Effector CD8-positive, alpha-beta T cell (primary cell): ENCODE data around the gene BLVRA.
"Not testable (repeated sequence)": the region's sequence is repeated elsewhere in the genome, so short reads cannot be mapped to it uniquely, and the experiment has no call there.

Experiments used
- DNase-seq: peaks from one replicate; lab custom pipeline; 2025; lab: John Stamatoyannopoulos, UW

The BLVRA gene

DNA sequence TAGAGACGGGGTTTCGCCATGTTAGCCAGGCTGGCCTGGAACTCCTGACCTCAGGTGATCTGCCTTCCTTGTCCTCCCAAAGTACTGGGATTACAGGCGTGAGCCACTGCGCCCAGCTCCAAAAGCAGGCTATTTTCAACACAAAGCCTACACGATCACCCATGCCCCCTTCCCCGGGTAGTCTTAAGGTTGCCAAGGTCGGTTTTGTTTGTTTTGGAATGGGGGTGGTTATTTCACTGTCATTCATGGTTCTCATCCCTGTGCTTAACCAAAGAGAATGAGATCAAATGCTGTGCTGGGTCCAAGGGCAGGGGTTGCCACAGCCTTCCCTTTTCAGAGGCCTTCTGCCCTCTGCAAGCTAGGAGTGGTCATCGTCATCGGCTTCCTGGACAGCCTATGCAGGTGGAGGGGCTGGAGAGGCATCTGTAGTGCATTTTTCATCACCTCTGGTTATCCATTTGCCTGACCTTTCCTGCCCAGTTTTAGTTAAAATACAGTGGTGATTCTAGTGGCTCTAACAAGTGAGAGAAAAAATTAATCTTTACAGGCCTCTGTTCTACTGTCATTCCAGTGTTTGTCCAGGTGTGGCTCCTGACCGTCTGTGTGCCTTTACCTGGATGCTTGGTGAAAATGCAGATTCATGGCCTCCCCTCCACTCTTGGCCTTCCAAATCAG, 11.4 kb downstream of the BLVRA start:
- no peak for DNase-seq

DNA sequence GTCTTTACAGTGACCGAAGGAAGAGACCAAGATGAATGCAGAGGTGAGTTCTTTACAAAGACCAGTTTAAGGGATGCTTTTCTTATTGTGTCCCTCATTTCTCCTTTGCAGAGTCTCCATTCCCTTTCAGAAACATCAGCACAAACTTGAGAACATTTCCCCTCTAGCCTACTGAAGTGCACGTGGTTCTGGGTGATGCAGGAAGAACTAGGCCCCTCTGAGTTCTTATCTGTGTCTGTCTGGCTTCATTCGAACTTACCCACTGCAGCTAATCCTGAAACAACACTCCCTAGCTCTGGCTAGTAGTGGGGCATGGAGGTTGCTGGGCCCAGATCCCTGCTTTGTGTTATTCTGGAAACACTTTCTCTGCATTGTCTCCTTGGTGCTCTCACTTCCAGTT, 12.6 kb downstream of the BLVRA start:
- no peak for DNase-seq

DNA sequence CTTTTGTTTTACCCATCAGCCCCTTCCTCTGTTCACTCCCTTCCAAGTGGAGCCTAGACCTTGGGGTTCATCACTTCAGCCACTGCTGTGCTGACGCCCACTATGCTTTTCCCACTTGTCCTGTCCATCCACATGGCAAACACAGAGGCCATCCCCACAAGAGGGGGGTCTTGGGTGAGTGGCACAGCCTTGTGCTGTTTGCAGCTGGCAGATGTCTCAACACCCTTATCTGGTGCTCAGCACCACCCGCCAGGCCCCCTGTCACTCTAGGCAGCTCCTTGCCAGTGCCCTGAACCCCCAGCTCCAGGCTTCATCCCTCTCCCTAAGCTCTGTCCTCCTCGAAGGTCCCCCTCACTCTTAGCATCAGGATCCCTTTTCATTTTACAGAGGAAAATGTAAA, 13.1 kb downstream of the BLVRA start:
- no peak for DNase-seq

DNA sequence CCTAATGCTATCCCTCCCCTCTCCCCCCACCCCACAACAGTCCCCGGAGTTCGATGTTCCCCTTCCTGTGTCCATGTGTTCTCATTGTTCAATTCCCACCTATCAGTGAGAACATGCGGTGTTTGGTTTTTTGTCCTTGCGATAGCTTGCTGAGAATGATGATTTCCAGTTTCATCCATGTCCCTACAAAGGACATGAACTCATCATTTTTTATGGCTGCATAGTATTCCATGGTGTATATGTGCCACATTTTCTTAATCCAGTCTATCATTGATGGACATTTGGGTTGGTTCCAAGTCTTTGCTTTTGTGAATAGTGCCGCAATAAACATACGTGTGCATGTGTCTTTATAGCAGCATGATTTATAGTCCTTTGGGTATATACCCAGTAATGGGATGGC, 14.8 kb downstream of the BLVRA start:
- not testable (repeated sequence) for DNase-seq

DNA sequence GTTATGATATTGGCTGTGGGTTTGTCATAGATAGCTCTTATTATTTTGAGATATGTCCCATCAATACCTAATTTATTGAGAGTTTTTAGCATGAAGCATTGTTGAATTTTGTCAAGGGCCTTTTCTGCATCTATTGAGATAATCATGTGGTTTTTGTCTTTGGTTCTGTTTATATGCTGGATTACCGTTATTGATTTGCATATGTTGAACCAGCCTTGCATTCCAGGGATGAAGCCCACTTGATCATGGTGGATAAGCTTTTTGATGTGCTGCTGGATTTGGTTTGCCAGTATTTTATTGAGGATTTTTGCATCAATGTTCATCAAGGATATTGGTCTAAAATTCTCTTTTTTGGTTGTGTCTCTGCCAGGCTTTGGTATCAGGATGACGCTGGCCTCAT, 16.8 kb downstream of the BLVRA start:
- not testable (repeated sequence) for DNase-seq

DNA sequence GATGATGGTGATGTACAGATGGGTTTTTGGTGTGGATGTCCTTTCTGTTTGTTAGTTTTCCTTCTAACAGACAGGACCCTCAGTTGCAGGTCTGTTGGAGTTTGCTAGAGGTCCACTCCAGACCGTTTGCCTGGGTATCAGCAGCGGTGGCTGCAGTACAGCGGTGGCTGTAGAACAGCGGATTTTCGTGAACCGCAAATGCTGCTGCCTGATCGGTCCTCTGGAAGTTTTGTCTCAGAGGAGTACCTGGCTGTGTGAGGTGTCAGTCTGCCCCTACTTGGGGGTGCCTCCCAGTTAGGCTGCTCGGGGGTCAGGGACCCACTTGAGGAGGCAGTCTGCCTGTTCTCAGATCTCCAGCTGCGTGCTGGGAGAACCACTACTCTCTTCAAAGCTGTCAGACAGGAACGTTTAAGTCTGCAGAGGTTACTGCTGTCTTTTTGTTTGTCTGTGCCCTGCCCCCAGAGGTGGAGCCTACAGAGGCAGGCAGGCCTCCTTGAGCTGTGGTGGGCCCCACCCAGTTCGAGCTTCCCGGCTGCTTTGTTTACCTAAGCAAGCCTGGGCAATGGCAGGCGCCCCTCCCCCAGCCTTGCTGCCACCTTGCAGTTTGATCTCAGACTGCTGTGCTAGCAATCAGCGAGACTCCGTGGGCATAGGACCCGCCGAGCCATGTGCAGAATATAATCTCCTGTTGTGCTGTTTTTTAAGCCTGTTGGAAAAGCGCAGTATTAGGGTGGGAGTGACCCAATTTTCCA, 20.0 kb downstream of the BLVRA start:
- DNase-seq, result not testable (repeated sequence)

DNA sequence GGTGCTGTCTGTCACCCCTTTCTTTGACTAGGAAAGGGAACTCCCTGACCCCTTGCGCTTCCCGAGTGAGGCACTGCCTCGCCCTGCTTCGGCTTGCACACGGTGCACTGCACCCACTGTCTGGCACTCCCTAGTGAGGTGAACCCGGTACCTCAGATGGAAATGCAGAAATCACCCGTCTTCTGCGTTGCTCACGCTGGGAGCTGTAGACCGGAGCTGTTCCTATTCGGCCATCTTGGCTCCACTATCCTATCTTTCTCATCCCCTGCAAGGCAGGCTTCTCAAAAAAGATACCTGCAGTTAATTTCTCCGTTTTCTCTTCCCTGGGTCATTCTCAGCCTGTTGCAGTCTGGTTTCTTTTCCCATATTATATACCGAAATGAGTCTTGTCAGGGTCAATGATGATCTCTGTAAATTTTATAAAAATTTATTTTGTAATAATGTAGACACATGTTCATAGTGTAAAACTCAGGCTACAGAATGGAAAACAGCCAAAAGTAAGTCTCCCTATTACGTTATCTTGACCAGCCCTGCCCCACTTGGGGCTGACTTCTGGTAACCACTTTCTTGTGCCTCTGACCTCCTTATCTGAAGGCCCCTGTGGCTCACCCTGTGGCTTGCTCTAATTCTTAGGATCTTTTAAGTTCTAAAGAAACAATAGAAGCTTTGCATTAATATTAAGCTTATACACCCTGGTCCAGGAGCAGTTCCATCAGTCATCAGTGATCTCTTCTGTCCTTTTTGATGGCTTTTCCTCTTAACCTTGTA, 20.7 kb downstream of the BLVRA start:
- no peak for DNase-seq

DNA sequence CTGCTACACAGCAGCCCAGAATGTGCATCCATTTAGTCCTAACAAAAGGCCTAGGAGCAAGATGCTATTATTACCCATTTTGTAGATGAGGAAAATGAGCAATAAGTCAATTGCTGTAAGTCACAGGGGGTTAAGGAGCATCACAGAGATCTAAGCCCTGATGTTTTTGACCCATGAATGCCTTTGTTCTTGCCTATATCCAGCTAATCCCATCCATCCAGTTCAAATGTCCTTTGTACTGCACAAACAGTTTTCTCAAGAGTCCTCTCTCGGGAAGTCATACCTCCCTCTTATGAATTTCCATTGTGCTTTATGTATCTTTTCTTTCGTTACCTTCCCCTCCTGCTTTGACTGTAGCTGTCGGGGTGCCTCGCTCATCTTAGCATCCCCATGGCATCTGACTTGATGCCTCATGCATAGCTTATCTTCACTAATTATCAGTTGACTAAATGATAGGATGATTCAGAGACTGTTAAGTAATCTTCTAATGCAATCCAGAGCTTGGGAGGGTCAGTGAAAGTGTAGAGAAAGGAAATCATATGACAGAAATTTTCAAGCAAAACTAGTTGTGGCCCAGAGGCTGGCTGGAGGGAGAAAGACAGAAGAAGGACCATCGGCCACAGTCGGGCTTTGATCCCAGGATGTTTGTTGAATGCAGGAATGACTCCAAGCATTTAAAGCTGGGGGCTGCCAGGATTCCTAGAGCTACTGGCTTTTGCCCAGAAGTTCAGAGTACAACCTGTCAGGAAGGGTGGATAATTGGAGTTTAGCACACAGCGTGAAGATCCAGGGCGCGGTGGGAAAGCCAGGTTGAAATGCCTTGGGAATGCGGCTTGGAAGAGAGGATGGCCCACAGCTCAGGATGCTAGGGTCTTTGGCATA, 23.5 kb downstream of the BLVRA start:
- DNase-seq, result no peak

DNA sequence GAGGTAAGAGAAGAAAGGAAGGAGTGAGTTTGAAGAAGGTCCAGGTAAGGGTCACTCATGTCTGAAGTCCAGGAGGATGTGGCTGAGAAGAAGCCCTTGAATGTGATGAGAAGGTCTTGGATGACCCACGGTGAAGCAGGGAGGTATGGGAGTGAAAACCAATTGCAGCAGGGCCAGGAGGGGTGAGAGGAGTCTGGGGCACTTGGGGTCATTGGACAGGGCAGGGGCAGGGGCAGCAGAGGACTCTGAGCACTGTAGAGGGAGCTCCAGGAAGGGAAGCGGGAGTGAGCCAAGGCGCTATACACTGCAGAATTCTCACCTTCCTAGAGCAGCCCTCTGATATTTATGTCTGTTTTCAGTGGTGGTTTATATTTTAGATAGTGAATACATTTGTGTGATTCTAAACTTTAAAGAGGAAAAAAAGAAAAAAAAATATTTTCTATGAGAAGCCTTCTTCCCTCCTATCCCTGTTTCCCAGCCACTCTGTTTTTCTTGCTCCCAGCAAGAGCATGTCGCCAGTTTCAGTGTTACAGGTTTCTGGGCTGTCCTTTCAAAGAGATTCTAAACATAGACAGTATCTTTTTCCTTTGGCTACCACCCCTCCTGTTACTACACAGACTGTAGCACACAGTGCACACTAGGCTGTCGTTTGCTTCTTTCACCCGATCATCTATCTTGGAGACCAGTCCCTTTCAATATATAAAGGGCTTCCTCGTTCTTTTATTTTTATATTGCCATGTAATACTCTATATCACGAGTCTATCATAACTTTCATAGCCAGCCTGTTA, 24.5 kb downstream of the BLVRA start:
- DNase-seq, result no peak

DNA sequence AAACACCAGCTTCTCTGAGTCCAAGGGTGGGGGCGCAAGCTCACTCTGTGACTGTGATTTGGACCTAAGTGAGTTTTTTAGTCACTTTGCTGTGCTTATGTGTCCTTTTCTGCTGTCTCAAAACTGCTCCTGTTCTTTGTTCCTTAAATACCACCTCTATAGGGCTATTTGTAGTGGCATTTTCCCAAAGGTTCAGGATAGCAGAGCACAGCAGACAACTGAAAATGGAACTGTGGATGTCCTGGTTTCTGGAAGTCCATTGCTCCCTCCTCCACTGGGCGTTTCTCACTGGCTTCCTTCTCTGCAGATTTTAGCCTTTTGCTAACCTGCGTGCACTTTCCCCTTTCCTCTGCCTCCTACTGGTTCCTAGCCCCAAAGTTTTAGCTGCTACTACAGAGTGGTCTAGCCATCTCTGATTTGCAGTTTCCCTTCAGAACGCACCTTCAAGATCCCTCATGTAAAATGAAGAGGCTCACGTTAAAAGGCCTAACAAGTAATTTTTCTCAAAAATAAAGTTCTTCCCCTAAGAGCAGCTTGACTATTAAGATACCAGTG, 25.6 kb downstream of the BLVRA start:
- no peak for DNase-seq

DNA sequence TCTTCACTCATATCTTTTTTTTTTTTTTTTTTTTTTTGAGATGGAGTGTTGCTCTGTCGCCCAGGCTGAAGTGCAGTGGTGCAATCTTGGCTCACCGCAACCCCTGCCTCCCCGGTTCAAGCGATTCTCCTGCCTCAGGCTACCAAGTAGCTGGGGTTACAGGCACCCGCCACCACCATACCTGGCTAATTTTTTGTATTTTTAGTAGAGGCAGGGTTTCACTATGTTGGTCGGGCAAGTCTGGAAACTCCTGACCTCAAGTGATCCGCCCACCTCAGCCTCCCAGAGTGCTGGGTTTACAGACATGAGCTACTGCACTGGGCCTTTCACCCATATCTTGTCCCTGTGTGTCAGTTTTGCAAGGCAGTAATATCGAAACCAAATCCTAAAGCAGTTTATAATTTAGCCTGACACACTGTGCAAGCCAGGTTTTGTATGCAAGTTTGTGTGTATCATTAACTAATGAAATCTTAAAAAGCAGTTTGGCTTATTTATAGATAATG, 26.2 kb downstream of the BLVRA start:
- not testable (repeated sequence) for DNase-seq

DNA sequence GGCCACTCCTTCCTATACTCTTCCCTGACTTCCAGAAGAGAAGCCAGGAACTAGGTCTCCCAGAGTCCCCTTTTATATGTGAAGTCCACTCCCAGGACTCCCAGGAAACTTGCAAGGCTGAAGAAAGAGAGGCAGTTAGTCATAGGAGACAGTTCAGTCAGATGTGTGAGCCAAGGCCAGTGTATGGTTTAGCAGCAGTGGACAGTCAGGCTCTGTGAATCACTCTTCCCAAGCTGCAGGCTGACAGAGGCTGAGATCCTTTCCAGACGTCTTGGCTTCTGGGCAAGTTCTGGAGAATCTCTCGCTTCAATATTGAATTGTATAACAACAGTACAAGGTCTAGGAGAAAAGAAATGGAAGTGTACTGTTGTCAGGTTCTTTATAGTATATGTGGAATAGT, 26.9 kb downstream of the BLVRA start:
- DNase-seq, result no peak

DNA sequence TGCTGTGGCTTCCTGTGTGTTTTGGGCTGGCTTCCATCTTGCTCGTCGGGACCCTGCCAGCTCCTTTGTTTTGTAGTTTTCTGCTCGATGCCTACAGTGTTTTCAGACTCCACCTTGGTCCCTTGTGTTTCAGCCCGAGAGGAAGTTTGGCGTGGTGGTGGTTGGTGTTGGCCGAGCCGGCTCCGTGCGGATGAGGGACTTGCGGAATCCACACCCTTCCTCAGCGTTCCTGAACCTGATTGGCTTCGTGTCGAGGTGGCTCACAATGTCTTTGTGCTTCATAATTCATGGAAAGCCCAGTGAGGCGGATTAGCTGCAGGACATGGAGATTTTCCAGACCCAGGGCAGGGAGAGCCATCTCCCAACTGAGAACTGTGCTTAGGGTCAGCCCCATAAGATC, 29.3 kb downstream of the BLVRA start:
- no peak for DNase-seq

DNA sequence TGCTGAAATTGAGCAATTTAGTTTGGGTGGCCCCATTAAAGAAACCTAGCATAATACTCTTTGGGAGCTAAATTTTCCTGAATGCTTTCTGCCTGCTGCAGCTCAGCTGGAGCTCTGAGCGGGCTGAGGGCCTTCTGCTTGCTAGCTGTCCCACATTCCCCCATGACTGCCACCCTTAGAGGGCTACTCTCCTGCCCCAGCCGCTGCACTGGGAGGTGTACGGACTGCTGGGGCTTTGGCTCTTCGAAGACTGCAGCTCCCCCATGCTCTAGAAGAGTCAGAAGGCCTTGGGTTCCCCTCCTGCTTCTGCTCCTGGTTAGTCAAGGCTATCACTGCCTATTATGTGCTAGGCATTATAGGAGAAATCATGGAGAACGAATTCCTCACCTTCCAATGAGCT, 31.5 kb downstream of the BLVRA start:
- no peak for DNase-seq

DNA sequence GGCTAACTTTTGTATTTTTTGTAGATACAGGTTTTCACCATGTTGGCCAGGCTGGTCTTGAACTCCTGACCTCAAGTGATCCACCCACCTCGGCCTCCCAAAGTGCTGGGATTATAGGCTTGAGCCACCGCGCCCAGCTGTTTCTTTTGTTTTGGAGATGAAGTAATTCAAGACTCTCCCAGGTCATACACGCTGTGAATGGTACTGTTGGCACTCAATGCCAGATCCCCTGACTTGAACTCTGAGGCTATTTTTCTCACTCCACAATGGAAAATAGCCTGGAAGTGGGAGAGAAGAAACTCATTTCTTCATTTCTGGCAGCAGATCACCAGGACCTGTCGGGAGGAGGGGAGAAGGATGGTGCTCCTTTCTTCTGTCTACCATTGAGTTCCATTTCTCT, 32.4 kb downstream of the BLVRA start:
- DNase-seq, result no peak

DNA sequence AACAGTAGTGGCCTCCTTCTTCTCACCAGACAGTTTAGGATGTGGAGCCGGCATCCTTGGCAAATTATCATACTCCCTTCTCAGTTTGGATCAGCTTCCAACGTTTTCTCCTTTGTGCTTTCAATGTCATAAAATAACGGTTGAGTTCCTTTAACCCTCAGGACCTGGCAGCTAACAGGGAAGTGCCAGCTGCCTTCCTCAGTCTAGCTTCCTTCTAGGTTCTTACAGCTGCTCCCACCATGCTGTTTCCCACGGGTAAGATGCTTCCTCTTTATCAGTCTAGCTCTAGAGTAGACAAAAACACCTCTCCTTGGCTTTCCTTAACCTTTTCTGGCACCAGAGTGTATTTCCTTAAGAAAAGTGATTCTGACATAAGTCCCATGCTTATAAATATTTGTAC, 33.2 kb downstream of the BLVRA start:
- DNase-seq, result no peak

DNA sequence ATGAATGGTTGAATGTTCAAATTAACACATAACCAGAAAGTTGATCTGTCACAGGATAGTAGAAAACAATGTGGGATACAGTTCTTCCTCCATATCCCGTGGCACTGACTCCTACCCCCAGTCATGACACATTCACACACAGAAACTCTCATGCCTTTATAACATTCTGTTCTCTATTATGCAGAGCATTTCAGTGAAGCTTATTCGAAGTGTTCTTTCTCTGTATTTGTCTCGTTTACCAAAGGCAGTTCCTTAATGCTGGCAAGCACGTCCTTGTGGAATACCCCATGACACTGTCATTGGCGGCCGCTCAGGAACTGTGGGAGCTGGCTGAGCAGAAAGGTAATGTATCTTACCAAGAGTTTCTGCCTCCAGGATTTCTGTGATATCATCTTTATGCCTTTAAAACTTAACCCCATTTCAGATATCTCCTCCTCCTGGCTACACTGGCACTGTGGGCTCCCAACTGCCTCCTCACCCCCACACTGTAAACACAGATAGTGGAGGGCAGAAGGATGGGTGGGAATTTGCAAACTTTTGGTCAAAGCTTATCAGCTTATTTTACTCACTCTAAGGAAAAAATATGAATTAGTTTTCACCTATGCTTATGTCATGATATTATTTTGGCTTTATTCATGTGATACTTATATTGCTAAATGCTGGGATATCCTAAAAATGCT, 34.1 kb downstream of the BLVRA start:
- no peak for DNase-seq

DNA sequence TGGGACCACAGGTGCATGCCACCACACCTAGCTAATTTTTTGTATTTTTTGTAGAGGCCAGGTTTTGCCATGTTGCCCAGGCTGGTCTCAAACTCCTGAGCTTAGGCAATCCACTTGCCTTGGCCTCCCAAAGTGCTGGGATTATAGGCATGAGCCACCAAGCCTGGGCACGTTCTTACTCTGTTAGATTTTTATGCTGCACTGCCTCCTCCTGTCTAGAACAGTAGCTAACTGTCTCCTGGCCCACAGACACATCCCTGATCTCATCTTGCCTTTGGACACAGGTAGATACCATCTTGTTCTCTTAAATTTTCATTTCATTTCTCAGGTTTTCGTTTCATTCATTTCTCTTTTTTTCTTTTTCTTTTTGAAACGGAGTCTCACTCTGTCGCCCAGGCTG, 41.1 kb downstream of the BLVRA start:
- DNase-seq, result no peak

DNA sequence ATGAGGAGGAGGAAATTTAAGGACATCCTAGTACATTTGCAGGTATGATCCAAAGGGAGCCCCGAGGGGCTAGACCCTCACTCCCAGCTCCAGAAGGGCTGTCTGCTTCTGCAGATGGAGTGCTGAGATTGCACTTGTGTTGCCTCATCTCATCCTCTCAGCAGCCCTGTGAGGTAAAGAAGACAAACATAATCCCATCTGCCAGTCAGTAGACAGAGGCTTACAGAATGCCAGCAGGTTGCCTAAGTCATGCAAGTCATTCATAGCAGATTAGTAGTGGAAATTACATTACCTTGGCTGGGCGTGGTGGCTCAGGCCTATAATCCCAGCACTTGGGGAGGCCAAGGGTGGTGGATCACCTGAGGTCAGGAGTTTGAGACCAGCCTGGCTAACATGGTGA, 45.4 kb downstream of the BLVRA start:
- no peak for DNase-seq

DNA sequence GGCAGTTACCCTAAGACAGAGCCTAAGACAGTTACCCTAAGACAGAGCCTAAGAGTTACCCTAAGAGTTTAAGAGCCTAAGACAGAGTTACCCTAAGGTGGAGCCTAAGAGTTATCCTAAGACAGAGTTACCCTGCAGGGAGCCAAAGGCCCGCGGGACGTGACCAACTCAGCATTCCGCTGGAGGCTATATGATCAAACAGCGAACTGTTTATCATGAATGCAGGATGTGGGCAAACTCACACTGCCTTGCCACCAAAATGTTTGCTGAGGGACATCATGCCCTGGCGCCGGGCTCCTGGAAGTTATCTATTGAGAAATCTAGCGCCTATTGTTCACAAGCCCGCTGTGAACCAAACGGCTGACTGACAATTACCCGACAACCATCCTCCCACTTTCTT, 49.9 kb downstream of the BLVRA start:
- DNase-seq, result no peak
